Measurements from ENCODE around the gene XDH.

- no peak for TF ChIP-seq CTCF (IDR thresholded peaks at IDR 0.05)
- no peak for TF ChIP-seq EP300 (IDR thresholded peaks at IDR 0.05)
These were observed 90.4 kb downstream of the XDH start for GRCh38 chr2:31324016-31324633.
